GM19452 (cell line): ENCODE measurements around the gene TBCC.
"Not testable (repeated sequence)": the region's sequence is repeated elsewhere in the genome, so short reads cannot be mapped to it uniquely, and the experiment has no call there.

Experiments
- ATAC-seq: cut with Tn5 transposase; IDR thresholded peaks from one replicate; pipeline ENCODE4 v1.9.1; 2021; ENCODE audit not compliant: unreplicated experiment

The TBCC gene

DNA sequence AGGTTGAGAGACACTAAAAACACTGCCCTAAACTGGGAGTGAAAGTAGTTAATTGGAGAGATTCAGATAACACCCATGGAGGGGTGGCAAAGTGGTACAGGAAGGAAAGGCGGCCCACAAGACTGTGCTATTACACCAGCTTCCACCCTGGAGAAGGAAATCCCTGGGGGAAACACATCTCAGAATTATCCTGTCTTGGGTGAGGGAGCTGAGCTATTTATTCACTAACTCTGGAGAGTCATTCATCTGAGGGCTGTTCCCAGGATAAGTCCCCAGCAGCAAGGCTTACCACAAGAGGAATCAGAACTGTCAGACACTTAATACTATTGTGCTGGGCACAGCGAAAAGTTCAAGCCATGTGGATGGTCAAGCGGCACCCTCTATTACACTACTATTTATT, 9.9 kb downstream of the TBCC start:
- ATAC-seq = no peak

GRCh38 chr6:42733867-42734481, 11.9 kb downstream of the TBCC start:
- ATAC-seq = not testable (repeated sequence)

DNA sequence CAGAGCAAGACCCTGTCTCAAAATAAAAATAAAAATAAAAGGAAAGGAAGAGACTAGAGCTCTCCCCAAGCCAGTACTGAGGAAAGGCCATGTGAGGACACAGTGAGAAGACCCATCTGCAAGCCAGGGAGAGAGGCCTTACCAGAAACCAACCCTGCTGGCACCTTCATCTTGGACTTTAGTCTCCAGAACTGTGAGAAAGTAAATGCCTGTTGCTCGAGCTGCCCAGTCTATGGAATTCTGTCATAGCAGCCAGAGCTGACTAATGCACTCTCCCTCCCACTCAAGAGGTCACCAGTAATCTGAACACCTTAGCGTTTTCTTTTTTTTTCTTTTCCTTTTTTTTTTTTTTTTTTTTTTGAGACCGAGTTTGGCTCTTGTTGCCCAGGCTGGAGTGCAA, 16.2 kb downstream of the TBCC start:
- no peak for ATAC-seq

GRCh38 chr6:42727627-42728026, 18.3 kb downstream of the TBCC start:
- no peak for ATAC-seq

DNA sequence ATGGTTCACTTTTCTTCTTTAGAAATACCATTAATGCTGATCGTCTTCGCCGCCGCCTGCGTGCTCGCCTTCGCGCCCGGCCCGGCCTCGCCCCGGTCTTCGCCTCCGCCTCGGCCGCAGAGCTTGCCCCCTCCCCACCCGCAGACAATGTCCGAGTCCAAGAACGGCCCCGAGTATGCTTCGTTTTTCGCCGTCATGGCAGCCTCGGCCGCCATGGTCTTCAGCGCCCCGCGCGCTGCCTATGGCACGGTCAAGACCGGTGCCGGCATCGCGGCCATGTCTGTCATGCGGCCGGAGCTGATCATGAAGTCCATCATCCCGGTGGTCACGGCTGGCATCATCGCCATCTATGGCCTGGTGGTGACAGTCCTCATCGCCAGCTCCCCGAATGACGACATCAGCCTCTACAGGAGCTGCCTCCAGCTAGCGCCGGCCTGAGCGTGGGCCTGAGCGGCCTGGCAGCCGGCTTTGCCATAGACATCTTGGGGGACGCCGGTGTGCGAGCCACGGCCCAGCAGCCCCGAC, 18.8 kb downstream of the TBCC start:
- no peak for ATAC-seq

- peak; percentile 79 for ATAC-seq
Measured at GRCh38 chr6:42726485-42727086, 19.3 kb downstream of the TBCC start.

- no peak for ATAC-seq
Measured at GRCh38 chr6:42726026-42726425, 19.9 kb downstream of the TBCC start.

GRCh38 chr6:42724825-42725224, 21.1 kb downstream of the TBCC start:
- ATAC-seq = no peak

DNA sequence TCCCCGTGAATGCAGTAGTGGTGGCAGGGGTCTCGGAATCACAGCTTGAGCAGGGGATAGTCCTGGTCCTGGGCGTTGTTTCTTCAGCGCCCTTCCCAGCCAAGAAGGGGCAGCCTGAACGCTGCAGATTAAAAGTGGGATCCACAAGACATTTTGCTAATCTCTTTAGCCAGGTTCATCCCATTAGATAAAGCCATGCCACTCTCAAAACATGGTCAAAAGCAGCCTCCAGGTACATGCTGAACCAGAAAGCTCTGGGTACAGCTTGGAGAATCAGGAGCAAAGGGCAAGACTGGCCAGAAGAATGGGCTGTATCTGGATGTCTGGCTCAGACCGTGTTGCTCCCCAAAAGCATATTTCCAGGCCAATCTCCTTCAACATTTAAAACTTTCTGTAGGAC, 23.4 kb downstream of the TBCC start, which contains the start of gene PRPH2:
TSS of gene PRPH2 (minus strand) at position 101 of the 400 bp plus-strand sequence. CDS start 263 bp downstream, outside the sequence.
- ATAC-seq = no peak

DNA sequence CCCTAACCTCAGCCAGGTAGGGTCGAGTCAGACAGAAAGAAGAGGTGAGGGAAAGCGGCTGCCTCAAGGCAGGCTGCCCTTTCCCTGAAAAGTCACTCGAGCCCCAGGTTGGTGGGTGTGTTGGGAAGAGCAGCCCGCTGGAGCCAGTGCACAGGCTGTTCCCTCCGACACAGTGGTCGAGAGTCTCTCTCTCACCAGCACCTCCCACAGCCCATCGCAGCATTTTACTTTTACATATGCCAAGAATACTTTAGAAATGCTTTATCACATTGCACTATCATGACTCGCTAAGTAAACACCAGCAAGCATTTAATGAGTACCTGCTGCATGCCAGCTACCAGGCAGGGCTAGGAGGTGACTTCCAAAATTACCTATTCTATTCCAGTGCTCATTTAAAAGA, 25.2 kb downstream of the TBCC start:
- no peak for ATAC-seq

DNA sequence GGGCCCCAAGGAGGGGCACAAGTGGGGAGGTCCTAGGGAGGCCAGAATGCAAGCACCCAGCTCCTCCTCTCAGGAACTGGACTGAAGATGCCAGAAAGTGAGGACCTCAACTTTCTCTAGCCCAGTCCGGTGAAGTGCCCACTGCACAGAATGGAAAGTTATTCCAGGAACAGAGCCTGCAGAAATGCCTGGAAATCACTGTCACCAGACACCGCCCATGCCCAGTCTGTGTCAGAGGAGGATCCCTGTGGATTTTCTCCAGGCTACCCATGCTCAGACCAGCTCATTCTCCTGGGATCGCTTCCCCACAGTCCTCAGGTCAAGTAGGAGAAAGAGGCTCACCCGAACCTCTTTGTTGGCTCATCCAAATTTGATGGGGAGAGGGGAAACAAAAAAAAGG, 30.0 kb downstream of the TBCC start:
- no peak for ATAC-seq

DNA sequence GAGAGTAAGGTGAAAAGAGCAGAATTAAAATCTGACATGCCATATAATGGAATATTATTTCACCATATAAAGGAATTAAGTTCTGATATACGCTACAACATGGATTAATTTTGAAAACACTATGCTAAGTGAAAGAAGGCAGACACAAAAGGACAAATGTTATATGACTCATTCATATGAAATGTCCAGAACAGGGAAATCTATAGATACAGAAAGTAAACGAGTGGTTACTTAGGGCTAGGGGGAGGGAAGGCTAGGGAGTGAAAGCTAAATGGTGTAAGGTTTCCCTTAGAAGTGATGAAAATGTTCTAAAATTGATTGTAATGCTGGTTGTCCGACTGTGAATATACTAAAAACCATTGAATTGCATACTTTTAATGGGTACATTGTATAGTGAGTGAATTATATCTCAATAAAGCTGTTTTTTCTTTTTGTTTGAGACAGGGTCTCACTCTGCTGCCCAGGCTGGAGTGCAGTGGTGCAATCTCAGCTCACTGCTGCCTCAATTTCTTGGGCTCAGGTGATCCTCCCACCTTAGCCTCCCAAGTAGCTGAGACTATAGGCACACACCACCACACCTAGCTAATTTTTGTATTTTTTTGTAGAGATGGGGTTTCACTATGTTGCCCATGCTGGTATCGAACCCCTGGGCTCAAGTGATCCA, 31.7 kb downstream of the TBCC start:
- ATAC-seq = no peak

- ATAC-seq = no peak
Measured at GRCh38 chr6:42711930-42712329, 34.0 kb downstream of the TBCC start.

DNA sequence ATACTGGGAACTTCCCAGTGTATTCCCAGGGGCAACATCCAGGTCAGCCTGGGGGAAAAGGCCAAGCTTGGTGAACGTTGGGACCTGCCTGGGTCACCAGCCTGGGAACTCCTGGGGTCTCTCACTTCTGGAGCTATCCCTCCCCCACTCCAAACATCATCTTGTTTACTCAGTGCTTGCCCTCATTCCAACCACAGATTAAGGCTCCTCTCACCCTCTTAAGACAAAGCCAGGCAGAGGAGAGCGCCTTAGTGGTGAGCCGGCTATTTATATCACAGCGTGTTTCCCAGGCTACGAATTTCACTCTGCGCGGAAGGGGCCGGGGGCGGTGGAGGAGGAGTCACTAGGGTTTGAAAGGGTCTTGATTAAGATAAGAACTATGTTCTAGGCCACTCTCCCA, 35.6 kb downstream of the TBCC start:
- ATAC-seq = no peak

DNA sequence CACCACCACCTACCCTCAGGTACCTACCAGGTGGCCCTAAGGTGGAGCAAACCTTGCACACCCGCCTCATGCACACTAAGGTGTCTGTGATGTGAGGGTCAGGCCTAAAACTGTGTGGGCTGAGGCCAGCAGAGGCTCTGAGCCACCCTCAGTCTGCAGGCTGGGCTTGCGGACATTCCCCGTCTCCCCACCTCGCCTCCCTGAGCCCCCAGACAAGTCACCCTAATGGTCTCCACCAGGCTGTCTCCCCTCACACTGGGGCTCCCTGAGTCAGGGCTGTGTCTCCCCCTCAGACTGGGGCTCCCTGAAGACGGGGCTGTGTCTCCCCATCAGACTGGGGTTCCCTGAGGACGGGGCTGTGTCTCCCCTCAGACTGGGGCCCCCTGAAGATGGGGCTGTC, 36.0 kb downstream of the TBCC start:
- no peak for ATAC-seq

DNA sequence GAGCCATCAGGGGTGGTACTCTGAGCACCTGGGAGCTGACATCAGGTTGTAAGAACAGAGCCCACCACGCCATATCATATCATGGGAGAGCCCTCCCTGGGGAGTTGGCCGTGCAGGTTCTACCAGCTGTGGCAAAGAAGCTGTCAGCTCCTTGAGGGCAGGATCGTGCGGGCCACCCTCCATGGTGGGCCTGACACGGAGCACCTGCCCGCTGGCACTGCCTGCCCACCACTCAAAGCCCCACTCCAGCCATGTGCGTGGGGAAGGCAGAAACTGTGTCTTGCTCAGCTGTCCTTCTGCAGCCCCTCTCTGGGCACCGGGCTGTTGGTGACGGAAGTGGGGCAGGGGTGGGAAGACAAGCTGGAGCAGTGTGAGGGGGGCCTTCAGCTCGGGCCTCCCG, 37.8 kb downstream of the TBCC start:
- ATAC-seq = no peak

GRCh38 chr6:42707595-42707994, 38.3 kb downstream of the TBCC start:
- no peak for ATAC-seq

GRCh38 chr6:42704937-42705374, 40.9 kb downstream of the TBCC start:
- no peak for ATAC-seq

GRCh38 chr6:42704251-42704936, 41.5 kb downstream of the TBCC start:
- no peak for ATAC-seq

DNA sequence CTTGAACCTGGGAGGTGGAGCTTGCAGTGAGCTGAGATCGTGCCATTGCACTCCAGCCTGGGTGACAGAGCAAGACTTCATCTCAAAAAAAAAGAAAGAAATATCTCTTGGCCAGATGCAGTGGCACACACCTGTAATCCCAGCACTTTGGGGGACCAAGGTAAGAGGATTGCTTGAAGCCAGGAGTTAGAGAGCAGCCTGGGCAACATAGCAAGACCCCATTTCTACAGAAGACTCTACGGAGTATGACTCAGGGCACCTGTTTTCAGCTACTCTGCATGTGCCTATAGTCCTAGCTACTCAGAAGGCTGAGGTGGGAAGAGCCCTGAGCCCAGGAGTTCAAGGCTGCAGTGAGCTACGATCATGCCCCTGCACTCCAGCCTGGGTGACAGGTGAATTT, 43.1 kb downstream of the TBCC start:
- not testable (repeated sequence) for ATAC-seq

DNA sequence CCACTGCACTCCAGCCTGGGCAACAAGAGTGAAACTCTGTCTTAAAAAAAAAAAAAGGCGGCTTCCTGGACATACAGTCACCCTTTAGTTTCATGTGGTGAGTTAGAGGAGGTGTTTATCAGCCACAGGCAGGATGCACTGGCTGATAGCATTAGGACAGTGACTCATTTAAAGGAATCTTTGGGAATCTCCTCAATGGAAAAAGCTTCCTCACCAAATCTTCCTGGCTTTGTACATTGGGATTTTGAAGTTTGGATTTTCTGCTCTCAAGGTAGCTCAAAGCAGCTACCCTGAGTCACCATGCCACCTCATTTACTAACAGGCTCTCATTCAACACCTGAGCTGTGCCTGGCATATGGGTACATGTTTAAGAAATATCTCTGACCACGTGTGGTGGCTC, 43.7 kb downstream of the TBCC start:
- ATAC-seq = no peak

DNA sequence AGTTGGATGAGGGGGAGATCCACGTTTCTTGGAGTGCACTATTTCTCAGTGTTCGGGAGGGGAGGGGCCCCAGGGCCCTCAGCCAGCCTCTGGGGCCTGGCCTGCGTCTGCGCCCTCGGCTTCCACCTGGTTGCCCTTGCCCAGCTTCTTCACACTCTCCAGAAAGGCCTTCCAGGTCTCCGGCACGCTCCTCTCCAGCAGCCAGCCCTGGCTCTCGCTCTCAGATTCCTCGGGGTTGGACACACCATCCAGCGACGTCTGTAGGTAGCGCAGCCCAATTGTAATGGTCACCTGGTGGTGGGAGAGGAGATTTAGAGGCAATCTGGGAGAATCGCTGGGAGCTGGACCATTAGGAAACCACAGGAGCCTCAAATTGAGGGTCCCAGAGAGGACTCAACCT, 47.7 kb downstream of the TBCC start:
- ATAC-seq = no peak
